Suppressor macrophage treated with lipopolysaccharide for 4 hours (primary cell): Measurements from ENCODE around the gene PPFIBP2.

ENCODE experiments used
- DNase-seq: peaks from one replicate; pipeline ENCODE4 v3.0.0-alpha.2; 2020

PPFIBP2 gene

GRCh38 chr11:7581021-7581590 is 67.3 kb downstream of the PPFIBP2 start:
- no peak for DNase-seq

- no peak for DNase-seq
Measured at GRCh38 chr11:7582338-7582985, 68.7 kb downstream of the PPFIBP2 start.

DNA sequence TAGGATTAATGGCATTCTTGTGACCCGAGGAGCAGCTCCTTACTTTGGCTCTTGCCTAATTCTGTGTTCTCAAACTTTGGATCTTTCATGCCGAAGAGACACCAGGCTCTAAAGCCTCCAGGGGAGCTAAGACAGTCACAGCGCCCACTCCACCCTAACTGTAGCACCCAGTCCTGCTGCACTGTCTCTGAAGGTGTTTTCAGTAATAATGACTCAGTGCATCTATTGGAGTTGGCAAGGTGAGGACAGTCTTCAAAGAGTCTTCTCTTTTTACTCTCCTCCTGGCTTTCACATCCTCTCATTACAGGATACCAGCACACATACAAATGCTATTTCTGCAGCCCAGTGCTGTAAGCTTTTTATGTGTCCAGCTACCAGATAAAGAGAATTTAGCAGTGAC is 69.4 kb downstream of the PPFIBP2 start:
- DNase-seq: no peak

DNA sequence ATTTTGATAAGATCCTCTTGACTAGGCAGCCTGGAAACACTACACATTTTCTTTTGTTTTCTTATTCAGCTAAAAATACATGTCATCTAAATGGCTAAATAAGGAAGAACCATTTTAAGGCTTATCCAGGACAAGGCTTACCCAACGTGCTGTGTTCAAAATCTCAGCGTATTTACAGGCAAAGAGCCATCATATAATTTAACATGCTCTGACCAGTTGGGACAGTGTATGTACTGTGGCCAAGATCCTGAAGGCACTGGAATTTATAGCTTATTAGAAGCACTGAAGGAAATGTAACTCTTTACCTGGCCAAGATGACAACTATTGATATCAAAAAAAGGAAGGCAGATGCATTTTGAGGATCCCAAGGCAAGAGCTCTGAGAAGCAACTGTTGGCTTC is 71.1 kb downstream of the PPFIBP2 start:
- no peak for DNase-seq

GRCh38 chr11:7585816-7586215 is 72.0 kb downstream of the PPFIBP2 start:
- DNase-seq: no peak

DNA sequence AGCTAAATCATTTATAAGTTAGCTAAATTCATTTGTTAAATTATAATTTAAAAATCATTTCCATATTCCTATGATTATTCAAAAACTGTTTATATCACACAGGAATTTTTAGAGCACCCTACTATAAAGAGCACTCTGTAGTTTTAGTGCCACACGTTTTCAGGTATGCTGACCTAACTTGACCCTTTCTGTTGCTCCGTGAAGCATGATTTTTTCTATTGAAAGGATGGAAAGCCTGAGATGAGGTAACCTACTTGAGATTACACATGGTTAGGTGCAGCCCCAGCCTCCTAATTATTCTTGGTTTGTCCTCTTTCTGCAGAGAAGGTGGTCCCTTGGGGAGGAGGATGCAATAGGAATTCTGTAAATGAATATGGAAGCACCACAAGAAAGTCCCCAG is 72.6 kb downstream of the PPFIBP2 start:
- DNase-seq: no peak

DNA sequence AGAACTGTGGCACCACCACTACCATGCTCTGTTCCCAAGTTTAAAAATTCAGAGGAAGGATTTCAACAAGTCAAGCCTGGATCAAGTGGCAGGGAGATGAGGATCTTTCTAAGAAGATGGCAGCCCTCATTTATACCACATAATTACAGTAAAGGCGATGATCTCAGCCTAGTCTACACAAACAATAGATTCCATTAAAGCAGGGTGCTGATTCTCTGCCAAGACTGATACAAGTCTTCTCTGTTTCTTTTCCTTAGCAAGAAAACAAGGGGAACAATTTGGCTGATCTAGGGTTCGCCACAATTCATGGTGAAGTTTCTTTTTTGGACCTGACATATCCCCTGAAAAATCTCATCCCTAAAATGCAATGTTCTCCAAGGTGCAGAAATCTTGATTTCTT is 73.9 kb downstream of the PPFIBP2 start:
- DNase-seq: no peak

DNA sequence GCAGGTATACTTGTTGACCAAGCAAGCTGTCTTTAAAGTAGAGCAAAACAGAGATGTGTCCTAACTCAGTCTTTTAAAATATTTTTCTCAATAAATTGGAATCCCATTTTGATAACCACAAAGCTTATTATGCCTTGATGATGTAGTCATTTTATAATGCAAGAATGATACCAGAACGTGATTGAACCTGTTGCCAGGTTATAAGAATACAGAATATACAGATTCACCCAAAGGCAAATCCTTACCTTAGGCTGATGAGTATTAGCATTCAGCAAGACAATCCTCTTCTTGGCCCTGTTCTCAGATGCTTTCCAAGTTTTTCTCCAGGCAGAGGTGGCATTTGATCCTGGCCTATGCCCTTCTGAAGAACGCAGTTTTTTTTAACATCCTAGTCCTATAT is 76.1 kb downstream of the PPFIBP2 start:
- DNase-seq: no peak

DNA sequence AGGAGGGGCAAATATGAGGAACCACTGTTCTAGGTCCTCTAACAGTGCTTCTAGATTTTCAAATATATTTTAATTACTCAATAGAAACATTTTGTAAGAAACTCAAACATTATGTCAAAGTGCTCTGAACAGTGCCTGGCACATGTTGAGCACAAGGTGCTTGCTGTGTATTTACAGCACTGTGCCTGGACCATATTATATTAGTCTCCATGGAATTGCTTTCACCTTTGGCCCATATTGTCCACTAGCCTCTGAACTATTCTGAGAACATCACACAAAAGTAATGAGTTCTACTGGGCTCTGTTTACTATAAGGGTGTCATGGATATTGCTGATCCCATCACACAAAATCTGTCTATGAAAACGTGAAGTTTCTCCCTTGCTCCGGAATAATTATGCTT is 76.7 kb downstream of the PPFIBP2 start:
- no peak for DNase-seq

GRCh38 chr11:7591107-7591894 is 77.5 kb downstream of the PPFIBP2 start:
- no peak for DNase-seq

GRCh38 chr11:7591987-7592386 is 78.2 kb downstream of the PPFIBP2 start:
- peak; percentile 49 for DNase-seq

GRCh38 chr11:7592711-7593110 is 78.9 kb downstream of the PPFIBP2 start:
- peak; percentile 77 for DNase-seq

DNA sequence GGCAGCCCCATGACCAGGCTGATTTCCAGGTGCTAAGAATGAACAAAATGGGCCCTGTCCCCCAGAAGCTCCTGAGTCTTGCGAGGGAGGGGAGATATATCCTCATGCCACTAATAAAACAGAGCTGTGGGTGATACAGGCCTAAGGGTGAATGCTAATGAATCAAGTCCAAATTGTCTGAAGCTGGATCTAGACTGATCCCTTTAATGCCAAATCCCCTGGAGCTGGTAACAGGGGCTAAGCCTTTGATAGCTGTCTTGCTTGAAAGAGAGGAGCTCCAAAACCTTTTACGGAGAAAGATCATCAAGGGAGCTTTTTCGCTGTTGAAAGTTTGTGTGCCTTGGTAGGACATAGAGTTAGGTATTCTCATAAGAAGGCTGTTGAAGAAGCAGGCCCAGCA is 79.7 kb downstream of the PPFIBP2 start:
- no peak for DNase-seq

DNA sequence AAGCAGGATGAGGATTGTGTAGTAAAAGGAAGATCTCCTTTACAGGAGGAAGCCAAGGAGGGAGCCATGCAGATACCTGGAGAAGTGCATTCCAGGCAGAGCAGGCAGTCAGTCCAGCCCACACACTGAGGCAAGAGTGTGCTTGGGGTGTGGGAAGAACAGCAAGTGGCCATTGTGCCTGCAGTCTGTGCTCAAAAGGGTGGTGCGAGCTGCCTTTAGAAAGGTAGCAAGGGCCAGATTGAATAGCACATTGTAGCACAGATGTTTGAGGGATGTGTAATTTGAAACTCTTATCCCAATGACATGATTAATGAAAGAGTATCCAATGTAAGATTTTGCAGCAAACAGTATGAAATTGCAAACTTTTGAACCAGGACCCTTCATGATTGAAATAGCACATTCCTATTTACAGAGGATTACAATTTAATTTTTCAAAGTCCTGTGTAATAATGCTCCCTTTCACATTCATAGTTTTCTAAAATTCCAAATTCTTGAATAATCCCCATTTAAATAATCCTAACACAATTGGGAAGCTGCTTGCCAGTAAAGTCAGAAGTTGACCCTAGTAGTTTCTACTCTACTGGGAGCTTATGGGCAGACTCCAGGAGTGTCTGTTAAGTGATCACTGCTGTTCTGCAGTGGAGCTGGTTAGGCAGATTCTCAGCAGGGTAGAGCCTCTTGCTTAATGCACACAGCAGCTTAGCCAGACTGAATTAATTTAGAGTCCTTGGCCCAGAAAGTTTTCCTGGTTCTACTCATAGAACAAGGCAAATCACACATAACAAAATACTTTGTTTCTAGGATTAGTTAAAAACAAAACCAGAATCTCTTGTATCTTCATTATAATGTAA is 81.4 kb downstream of the PPFIBP2 start:
- no peak for DNase-seq

GRCh38 chr11:7595951-7596350 is 82.2 kb downstream of the PPFIBP2 start:
- no peak for DNase-seq

DNA sequence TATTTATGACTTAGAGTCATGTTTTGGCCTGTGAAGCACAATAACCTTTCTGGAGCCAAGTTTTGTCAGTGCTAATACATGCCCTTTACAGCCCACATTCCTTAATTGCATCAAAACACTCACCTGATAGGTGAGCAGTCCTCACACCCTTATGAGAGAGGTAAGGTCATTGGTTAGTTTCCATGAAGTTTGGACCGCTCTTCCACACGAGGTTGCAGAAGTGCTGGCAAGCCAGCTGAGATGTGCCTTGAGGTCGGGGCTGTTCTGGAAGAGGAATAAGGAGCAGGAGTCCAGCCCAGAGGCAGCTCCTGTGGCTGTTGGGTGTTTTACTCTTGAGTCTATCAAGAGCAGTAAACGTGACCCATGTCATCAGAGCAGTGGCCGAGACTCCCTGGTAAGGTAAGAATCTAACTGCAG is 83.2 kb downstream of the PPFIBP2 start:
- no peak for DNase-seq

DNA sequence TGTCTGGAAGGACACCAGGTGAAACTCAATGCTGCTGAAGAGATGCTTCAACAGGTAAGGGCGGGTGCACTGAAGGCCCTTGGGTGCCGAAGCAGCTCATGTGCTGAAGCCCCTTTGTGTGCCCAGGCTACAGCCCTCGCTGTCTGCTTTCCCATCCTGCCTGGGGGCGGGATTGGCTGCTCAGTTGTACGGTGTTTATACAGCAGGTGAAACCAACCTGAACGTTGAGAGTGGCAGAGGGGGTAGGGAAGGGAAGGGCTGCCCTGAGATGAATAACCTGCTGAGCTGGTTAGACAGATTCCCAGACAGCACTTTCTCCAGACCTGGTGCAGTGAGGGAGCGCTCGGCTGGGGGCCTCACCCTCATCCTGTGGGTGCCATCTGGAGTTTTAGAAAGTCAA is 83.8 kb downstream of the PPFIBP2 start:
- no peak for DNase-seq

DNA sequence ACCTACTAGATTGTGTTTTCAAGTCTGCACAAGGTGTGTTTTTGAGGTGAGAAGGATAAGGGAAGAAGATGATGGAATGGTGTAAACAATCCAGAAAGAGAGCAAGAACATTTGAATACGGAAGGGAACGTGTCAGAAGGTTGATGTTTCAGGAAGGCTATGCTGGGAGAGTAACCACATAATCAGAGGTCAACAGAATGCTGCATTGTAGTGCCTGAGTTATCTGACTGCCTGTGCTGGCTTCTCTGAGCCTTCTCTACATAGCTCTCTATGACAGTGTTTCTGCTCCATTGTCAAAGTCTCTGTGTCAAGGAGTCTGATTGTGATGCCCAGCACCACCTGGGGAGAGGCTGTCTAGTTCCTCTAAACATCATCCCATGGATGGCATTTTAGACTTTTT is 85.4 kb downstream of the PPFIBP2 start:
- no peak for DNase-seq

DNA sequence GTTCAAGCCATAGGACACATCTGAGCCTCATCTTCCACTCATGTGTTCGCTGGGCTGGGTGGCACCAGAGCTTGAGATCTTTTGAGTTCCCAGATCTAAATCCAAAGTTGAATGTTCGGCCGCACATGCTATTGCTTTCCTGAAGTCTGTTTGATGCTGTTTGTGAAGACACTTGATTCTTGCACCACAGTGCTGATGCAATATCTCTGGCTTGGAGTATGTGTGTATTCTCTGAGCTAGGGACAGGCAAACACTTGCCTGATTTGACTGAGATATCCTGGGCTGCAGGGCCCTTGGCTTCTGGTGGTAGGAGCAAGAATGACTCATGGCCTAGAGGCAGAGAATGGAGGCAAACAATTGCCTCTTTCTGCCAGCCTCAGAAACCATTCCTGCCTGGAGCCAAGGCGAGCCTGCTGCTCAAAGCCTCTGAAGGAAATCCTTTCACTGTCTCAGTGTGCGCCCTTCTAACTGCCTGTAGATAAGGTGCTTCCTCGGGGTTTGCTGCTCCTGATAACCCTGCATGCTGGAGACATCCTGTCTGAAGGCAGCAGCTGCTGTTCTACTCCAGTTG is 86.5 kb downstream of the PPFIBP2 start:
- DNase-seq: peak; percentile 26

DNA sequence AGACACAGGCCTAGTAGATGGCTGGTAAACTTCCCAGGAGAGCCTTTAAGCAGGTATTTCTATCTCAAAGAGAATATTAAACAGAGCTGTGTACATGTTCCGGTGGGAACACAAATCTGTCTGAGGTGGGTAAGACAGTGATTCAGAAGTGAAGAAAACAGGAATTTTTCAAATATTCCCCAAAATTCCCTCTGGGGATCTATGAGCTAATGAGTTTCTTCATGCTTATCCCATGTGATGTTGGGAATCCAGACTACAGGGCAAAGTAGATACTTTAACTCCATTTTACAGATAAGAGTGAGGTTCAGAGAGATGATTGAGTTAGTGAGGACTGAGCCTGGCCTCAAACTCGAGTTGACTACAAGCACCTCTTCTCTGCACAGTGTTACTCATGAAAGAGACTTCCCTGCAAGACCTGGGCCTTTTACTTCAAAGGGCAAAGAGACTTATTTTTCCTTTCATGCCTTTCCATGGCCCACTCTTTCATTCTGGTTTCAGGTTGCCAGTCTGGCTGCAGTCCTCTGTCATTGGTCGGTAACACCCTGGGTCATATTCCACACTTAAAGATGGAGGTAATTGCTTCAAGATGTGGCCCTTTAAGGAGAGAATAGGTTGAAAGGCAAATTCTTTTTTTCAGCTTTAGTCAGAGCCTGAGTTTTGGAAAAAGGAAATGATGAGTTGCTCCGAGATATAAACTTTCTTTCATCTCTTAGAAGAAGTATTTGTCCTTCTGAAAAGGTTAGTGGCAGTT is 89.4 kb downstream of the PPFIBP2 start:
- no peak for DNase-seq

GRCh38 chr11:7604331-7604955 is 90.6 kb downstream of the PPFIBP2 start:
- no peak for DNase-seq
